ENCODE data around the gene NRN1.

The NRN1 gene

GRCh38 chr6:5994234-5994998 lies 12.3 kb downstream of the NRN1 start:
- DNase-seq (ENCODE audit: low read depth) = no peak
- no peak overlapping the region for H3K4me3 ChIP-seq (ENCODE audit: control insufficient read depth, low read depth, low read length)
- TF ChIP-seq CTCF (IDR thresholded peaks at IDR 0.05; ENCODE audit: control insufficient read depth, insufficient read depth, low read depth, low read length, missing control alignments) = no peak

- no peak for DNase-seq (ENCODE audit: low read depth)
- TF ChIP-seq CTCF (IDR thresholded peaks at IDR 0.05; ENCODE audit: control insufficient read depth, insufficient read depth, low read depth, low read length, missing control alignments) = no peak
- no peak overlapping the region for H3K4me3 ChIP-seq (ENCODE audit: control insufficient read depth, low read depth, low read length)
Observed at GRCh38 chr6:5992551-5993225, 14.0 kb downstream of the NRN1 start.

- H3K4me3 ChIP-seq (ENCODE audit: control insufficient read depth, low read depth, low read length) = no peak overlapping the region
- TF ChIP-seq CTCF (IDR thresholded peaks at IDR 0.05; ENCODE audit: control insufficient read depth, insufficient read depth, low read depth, low read length, missing control alignments) = no peak
- no peak for DNase-seq (ENCODE audit: low read depth)
Observed at GRCh38 chr6:5990786-5991185, 15.9 kb downstream of the NRN1 start.

GRCh38 chr6:5989141-5989723 lies 17.5 kb downstream of the NRN1 start:
- DNase-seq (ENCODE audit: low read depth) = peak; percentile 62
- no peak overlapping the region for H3K4me3 ChIP-seq (ENCODE audit: control insufficient read depth, low read depth, low read length)
- no peak for TF ChIP-seq CTCF (IDR thresholded peaks at IDR 0.05; ENCODE audit: control insufficient read depth, insufficient read depth, low read depth, low read length, missing control alignments)

- H3K4me3 ChIP-seq (ENCODE audit: control insufficient read depth, low read depth, low read length) = no peak overlapping the region
- no peak for TF ChIP-seq CTCF (IDR thresholded peaks at IDR 0.05; ENCODE audit: control insufficient read depth, insufficient read depth, low read depth, low read length, missing control alignments)
Observed at GRCh38 chr6:5986861-5987260, 19.9 kb downstream of the NRN1 start.

GRCh38 chr6:5984150-5985089 lies 22.3 kb downstream of the NRN1 start:
- DNase-seq (ENCODE audit: low read depth) = no peak
- no peak for TF ChIP-seq CTCF (IDR thresholded peaks at IDR 0.05; ENCODE audit: control insufficient read depth, insufficient read depth, low read depth, low read length, missing control alignments)
- no peak overlapping the region for H3K4me3 ChIP-seq (ENCODE audit: control insufficient read depth, low read depth, low read length)

More at GRCh38 chr6:5986861-5987260, 19.9 kb downstream of the NRN1 start:
- DNase-seq (ENCODE audit: low read depth) = no peak

All from AG09309 (cell line).